Adrenal gland (tissue), 12 donors: ENCODE results near the gene CAPZA2. TPM values are rescaled to one million over a fixed set of nuclear protein-coding genes. Genes with fewer than 3 reads are reported as not detected.
A peak's percentile ranks its signal among the peaks of the same experiment; 100 is the strongest.

ENCODE experiments used
- DNase-seq, 7 donors: peaks; one replicate each; pipeline ENCODE4 v3.0.0-alpha.2; 2019 to 2020
- H3K27ac ChIP-seq, 5 donors: fragments of 200-600 bp; sonication (generic) in 4 of 5; 1 replicate in 3 of 5; 2 replicates in 2 of 5; pipeline versions ENCODE4 v1.5.1 to v1.8.0; 2016 to 2020; ENCODE audit warnings: mild to moderate bottlenecking in 1 of 5
- H3K27me3 ChIP-seq: fragments of 200-600 bp; 2 replicates; pipeline ENCODE4 v1.8.0; 2021
- H3K36me3 ChIP-seq, 2 donors: fragments of 200-600 bp; replicated peaks in 1 of 2; 1 replicate in 1 of 2; 2 replicates in 1 of 2; pipeline versions ENCODE4 v1.5.1 to v1.8.0; 2018 to 2022
- H3K4me1 ChIP-seq, 2 donors: fragments of 200-600 bp; replicated peaks in 1 of 2; 1 replicate in 1 of 2; 2 replicates in 1 of 2; pipeline versions ENCODE4 v1.5.1 to v1.8.0; 2018 to 2021
- H3K4me3 ChIP-seq, 4 donors: fragments of 200-600 bp; sonication (generic) in 3 of 4; one replicate each; pipeline ENCODE4 v1.5.1; 2016 to 2018
- H3K9me3 ChIP-seq, 3 donors: fragments of 200-600 bp; sonication (generic) in 1 of 3; replicated peaks in 1 of 3; 1 replicate in 2 of 3; 2 replicates in 1 of 3; pipeline versions ENCODE4 v1.5.1 to v1.8.0; 2016 to 2021
- POLR2A ChIP-seq, 2 donors: fragments of 450-650 bp; IDR thresholded peaks; one replicate each; pipeline ENCODE4 v1.6.1; 2017; ENCODE audit warnings: antibody characterized with exemption in 2 of 2, mild to moderate bottlenecking in 2 of 2, moderate library complexity in 1 of 2
- WGBS, 4 donors: extraction: QIAGEN DNeasy Blood & Tissue Kit in 2 of 4; methylation state at CpG; one replicate each; pipeline versions ENCODE4 v1.1.5 to v1.1.7; 2013 to 2017; 5-methylcytosine and 5-hydroxymethylcytosine counted together
- intact Hi-C, 2 donors: fragments of 100-400 bp; cut with DNase I; formaldehyde crosslinking; loops; one replicate each; pipeline versions ENCODE4 v1.14.1 to v1.15.0; 2022 to 2023
- polyA plus RNA-seq, 3 donors: library from polyadenylated mRNA; stranded (reverse); fragments of 200-250 nt in 2 of 3; fragments of 350-450 nt in 1 of 3; fragmentation: Illumina TruSeq in 1 of 3; extraction: RNeasy Lipid Tissue Mini Kit (QIAGEN cat#74804) in 1 of 3; gene quantifications; one replicate each; pipeline ENCODE4 v1.2.3, GENCODE V29; 2013 to 2014
- total RNA-seq, 9 donors: library from RNA; depleted of rRNA in 4 of 9; stranded (reverse); fragments of >200 nt in 4 of 9; fragments of 120-200 nt in 1 of 9; fragmentation: NEBNext Ultra II Directional in 1 of 9; extraction: Animal tissue kit (Norgen Biotek cat#: 25700) in 1 of 9; gene quantifications; one replicate each; pipeline versions ENCODE4 v1.1.0 to v1.2.4, GENCODE V29; 2013 to 2023
- TF ChIP-seq, protein P1 (sequence below), 6 experiments: fragments of 450-650 bp in 4 of 6; fragments of 200-600 bp in 2 of 6; sonication (generic) in 1 of 6; IDR thresholded peaks; 1 replicate in 5 of 6; 2 replicates in 1 of 6; pipeline versions ENCODE4 v1.5.1 to v1.8.0; 2016 to 2021; ENCODE audit warnings: antibody characterized with exemption in 6 of 6, mild to moderate bottlenecking in 2 of 6, moderate library complexity in 1 of 6
- donor health status: healthy with polysubstance abuse.
- donor health status: Bipolar disorder and iron deficiency.
- donor health status: DM: yes; HTN: yes; CAD: no.
- donor health status: DM: no; HTN: no; CAD: no.
- donor health status: DM: no; HTN: no; CAD: no.
- donor health status: DM: yes; HTN: yes; CAD: no.

Gene CAPZA2
- total and polyA plus RNA-seq, 12 donors = 18.6 to 241 (median 155) TPM

DNA sequence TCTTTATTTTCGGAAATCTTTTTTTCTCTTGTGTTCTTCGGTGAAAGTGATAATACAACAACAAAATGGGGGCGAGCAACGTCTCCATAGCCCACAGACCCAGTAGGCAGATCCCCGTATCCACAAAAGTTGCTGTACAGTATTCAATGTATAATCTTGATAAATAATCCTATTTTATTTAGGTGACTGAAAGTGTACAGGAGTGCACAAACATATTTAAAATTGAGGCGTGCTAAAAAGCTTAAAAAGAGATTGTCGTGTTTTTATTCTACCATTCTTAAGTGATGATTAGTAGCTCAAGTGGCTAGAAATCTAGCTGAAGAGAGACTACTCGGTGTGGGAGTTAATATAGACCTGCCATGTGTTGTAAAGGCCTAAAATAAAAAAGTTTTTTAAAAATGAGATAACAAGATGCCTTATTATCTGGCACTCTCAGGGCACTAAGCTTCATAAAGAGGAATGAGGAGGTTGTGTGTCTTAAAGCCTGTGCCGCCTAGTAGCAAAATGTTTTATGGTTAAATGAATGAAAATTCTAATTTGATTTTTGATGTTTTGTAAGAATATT is 1.6 kb downstream of the CAPZA2 start:
- H3K4me1 ChIP-seq = peaks cover 0 to 47% of the 10 kb centered on the region in 2 donors
- TF ChIP-seq, protein P1, sequence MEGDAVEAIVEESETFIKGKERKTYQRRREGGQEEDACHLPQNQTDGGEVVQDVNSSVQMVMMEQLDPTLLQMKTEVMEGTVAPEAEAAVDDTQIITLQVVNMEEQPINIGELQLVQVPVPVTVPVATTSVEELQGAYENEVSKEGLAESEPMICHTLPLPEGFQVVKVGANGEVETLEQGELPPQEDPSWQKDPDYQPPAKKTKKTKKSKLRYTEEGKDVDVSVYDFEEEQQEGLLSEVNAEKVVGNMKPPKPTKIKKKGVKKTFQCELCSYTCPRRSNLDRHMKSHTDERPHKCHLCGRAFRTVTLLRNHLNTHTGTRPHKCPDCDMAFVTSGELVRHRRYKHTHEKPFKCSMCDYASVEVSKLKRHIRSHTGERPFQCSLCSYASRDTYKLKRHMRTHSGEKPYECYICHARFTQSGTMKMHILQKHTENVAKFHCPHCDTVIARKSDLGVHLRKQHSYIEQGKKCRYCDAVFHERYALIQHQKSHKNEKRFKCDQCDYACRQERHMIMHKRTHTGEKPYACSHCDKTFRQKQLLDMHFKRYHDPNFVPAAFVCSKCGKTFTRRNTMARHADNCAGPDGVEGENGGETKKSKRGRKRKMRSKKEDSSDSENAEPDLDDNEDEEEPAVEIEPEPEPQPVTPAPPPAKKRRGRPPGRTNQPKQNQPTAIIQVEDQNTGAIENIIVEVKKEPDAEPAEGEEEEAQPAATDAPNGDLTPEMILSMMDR (IDR thresholded peaks at IDR 0.05) = no peak
- TF ChIP-seq POLR2A (IDR thresholded peaks at IDR 0.05) = no peak
- H3K27ac ChIP-seq = peak overlapping the region in 2 of 5 donors; percentile 99
- no peaks in the 10 kb centered on the region for H3K27me3 ChIP-seq
- H3K36me3 ChIP-seq = no peaks in the 10 kb centered on the region
- no peak for DNase-seq
- H3K4me3 ChIP-seq = peak overlapping the region in 1 of 4 donors; percentile 96
- intact Hi-C loops = no loop called here
- no peaks in the 10 kb centered on the region for H3K9me3 ChIP-seq
- WGBS, 4 donors = 26 to 32% (median 31%) methylated on average over 9 of the region's 9 CpGs

DNA sequence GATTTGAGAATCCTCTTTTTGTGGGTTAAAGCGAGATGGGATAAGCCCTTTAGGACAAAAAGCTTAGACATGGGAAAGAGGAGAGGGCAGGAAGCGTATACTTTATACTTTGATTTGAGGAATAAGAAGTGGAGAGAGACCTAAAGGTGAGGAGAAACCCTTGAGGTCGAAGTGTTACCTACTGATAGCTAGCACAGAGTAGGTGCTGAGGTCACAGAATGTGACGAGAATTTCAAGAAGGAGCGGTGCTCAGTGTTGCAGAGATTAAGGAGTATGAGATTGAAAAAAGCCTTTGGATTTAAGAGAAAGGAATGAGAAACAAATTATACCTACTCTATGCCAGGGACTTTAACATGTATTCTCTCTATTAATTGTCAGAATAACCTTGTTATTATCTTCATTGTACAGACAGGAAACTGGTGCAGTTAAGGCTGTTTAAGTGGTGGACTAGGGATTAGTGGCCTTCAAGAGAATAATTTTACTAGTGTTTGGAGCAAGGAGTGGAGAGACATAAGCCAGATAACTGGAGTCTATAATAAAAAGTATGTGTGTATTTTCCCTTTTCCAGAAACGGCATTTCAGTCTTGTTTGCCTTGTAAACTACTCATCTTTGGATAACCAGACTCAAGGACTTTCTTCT is 8.8 kb downstream of the CAPZA2 start:
- Histone ChIP-seq H3K27me3 (no peaks in the 10 kb centered on the region), H3K27ac (peak overlapping the region in 2 of 5 donors; percentile 6 to 9), H3K9me3 (no peaks in the 10 kb centered on the region), H3K4me1 (peaks cover 8 to 65% of the 10 kb centered on the region in 2 donors), H3K36me3 (no peaks in the 10 kb centered on the region), H3K4me3 (no peak overlapping the region)
- intact Hi-C loops = no loop called here
- 84 to 89% (median 86%) methylated on average over 6 of the region's 6 CpGs for WGBS, 4 donors
- no peak for TF ChIP-seq POLR2A (IDR thresholded peaks at IDR 0.05)
- TF ChIP-seq, protein P1 (IDR thresholded peaks at IDR 0.05) = no peak
- no peak for DNase-seq

DNA sequence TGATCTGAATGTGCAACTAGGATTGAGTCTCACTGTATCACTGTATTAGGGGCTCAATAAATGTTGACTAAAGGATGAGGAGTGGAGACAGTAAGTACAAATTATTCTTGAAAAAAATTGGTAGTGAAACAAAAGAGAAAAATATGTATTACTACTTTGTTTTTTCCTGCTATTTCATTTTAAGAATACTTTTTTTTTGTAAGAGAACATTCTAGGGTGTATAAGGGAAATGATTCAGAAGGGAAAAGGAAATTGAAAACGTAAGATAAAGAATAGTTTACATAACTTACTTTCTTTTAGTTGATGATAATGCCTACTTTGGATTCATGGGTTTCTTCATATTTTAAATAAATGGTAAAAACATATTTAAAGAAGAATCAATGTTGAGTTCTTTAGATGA is 9.6 kb downstream of the CAPZA2 start:
- H3K27ac ChIP-seq = peak overlapping the region in 1 of 5 donors; percentile 9
- intact Hi-C loops = no loop called here
- no peak for DNase-seq
- H3K36me3 ChIP-seq = no peaks in the 10 kb centered on the region
- H3K4me1 ChIP-seq = peaks cover 16 to 67% of the 10 kb centered on the region in 2 donors
- no peaks in the 10 kb centered on the region for H3K27me3 ChIP-seq
- 33 to 43% (median 34%) methylated on average over 1 of the region's 1 CpG for WGBS, 4 donors
- H3K4me3 ChIP-seq = no peak overlapping the region
- TF ChIP-seq, protein P1 (IDR thresholded peaks at IDR 0.05) = no peak
- no peak for TF ChIP-seq POLR2A (IDR thresholded peaks at IDR 0.05)
- no peaks in the 10 kb centered on the region for H3K9me3 ChIP-seq

DNA sequence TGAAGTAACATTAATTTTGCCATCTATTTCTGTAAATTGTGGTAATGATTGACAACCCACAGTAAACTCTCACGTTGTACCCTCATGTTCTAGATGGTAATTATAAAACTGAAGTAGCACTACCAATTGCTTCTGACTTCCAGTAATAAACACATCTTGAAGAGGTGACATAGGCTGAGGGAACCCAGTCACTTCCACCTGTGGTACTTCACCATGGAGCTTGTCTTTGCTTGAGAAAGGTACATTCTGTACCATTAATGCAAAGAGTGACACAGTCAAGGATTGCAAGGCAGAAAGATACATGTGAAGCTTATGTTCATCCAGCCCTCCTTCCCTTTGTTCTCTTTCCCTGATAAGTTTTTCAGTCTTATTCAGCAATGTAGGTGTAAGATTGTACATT is 11.2 kb downstream of the CAPZA2 start:
- TF ChIP-seq, protein P1 (IDR thresholded peaks at IDR 0.05) = no peak
- no peak for TF ChIP-seq POLR2A (IDR thresholded peaks at IDR 0.05)
- H3K9me3 ChIP-seq = no peaks in the 10 kb centered on the region
- intact Hi-C loops = no loop called here
- DNase-seq = no peak
- H3K27me3 ChIP-seq = no peaks in the 10 kb centered on the region
- 67 to 89% (median 78%) methylated on average over 1 of the region's 1 CpG for WGBS, 4 donors
- no peak overlapping the region for H3K27ac ChIP-seq
- no peak overlapping the region for H3K4me3 ChIP-seq
- H3K4me1 ChIP-seq = peaks cover 25 to 72% of the 10 kb centered on the region in 2 donors
- H3K36me3 ChIP-seq = no peaks in the 10 kb centered on the region
